Measurements from ENCODE around the gene RCAN1.
"Not testable (repeated sequence)": the region's sequence is repeated elsewhere in the genome, so short reads cannot be mapped to it uniquely, and the experiment has no call there.

The RCAN1 gene

DNA sequence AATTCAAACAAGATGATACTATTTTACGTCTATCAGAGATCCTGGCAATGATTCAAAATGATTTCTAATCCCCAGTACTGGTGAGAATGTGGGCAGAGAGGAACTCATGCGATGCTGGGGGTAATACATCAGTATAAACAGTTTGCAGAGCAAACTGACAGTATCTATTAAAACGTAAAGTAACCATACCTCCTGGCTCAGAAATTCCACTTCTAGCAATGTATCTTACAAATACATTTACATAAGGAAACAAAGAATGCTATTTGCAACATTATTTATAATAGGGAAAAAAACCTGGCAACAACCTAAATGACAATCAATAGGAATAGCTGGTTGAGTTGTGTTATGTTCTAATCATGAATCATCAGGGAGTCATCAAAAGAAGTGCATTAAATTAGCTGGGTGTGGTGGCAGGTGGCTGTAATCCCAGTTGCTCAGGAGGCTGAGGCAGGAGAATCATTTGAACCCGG, 15.9 kb downstream of the RCAN1 start:
- DNase-seq = no peak

DNA sequence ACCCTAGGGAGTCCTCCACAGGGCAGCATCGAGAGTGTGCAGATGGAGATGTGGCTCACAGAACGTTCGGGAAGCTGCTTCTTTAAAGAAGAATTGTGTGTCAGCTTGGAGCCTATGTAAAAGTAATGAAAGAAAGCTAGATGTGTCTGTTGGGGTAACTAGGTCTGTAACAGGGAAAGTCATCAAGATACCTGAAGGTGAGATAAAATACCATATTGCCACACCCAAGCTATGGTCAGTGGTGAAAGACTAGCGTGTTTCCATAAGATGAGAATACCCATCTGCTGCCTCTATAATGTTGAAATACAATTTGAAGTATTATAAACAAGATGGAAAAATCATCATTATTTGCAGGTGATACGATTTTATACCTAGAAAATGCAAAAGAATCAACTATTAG, 17.5 kb downstream of the RCAN1 start:
- DNase-seq = no peak

DNA sequence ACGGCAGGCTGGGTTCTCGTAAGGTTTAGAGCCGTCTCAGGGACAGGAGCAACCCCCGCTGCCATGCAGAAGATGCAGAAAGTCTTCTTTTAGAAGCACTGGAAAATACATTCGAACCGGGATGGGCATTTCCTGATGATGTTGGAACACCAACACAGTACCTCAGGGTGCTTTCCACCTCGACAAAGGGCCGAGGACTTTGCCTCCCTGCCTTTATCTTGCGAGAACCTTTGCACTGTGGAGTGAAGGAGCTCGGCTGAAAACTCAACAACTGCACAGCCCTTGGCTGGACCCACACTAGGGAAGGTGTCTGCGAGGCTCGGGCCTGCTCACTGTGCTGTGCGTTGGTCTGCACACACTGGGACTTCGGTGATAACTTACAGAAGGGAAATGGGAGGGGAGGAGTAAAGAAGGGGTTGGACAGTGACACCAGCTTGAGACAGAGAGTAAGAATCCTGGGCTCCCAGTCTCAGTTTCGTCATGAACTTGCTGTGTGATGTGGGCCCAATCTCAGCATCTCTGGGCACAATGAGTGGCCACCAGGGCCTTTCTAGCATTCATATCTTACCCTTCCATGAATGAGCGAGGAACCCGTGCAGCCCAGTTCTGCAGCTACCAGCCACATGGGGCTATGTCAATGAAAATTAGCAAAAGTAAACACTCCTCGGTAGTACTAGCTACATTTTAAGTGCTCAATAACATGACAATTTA, 18.2 kb downstream of the RCAN1 start:
- no peak for DNase-seq

DNA sequence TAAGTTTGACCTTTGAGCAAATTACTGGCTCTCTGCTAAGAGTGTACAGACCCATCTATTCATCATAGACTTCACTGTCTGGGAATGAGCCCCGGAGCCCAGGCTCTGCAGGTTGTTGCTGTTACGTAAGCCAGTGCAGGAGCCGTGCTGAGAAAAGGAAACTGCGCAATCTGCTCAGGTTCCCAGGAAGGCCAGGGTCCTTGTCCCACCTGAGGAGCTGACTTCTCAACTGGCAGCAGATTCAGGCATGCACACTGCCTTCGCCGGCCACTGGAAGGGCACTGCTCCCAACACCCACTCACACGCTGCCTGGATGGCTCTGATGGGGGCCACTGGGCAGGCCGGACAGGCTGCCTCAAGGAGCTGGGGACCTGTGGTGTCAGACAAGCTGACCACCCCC, 19.5 kb downstream of the RCAN1 start:
- no peak for DNase-seq

DNA sequence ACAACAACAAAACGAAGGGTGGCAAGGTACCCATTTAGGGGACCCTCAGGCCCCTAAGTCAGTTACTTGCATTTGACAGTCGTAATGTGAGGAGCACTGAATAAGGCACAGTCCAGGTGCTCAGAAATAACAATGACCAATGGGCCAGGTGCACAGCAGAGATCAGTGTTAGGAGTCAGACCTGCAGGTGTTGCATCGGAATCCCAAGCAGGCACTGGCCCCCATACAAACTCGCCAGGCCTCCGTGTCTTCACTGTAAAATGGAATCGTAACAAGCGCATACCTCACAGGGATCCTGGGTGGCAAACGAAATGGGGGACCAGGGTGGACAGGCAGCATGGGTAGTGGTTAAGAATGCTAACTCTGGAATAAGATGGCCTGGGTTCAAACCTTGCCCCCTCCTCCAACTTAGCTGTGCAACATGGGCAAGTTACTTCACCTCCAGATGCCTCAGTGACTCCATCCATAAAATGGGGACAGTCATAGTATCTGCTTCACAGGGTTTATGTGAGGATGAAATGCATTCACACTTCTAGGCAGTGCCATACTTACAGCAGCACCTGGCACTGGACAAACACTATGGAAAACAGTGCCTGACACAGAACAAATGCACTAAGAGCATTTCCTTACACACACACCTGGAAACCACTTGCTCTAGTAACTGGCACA, 20.2 kb downstream of the RCAN1 start:
- no peak for DNase-seq

DNA sequence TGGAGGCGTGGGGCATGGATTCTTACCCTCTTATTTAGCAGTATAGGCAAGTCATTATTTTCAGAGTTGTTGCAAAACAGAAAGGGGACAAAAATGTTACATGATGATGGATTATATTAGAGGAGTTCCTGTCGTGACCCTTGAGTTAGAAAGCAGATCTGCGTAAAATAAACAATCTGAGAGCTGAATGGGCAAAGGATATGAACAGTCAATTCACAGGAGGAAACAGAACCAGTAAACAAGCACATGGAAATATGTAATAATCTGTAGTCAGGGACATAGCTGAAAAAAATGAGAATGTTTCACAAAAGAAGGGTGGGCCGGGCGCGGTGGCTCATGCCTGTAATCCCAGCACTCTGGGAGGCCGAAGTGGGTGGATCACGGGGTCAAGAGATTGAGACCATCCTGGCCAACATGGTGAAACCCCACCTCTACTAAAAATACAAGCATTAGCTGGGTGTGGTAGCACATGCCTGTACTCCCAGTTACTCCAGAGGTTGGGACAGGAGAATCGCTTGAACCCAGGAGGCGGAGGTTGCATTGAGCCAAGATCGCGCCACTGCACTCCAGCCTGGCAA, 20.9 kb downstream of the RCAN1 start:
- DNase-seq = no peak

DNA sequence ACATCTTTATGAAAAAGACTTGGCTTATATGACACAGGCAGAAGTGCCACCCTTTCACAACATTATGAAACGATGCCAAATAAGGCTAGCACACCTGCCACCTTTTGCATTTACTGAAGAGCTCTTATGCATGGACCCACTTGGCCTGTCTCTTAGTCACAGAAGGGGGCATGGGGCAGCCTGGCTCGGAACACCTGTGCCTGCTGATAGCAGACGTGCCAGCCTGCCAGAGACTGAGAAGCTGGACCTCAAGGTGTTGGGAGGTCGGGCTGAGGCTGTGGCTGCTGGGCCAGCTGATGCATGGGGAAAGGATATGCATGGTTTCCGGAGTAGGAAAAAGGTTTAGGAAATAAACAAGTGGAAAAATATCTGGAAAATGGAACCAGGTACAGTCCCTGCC, 21.5 kb downstream of the RCAN1 start:
- DNase-seq = no peak

DNA sequence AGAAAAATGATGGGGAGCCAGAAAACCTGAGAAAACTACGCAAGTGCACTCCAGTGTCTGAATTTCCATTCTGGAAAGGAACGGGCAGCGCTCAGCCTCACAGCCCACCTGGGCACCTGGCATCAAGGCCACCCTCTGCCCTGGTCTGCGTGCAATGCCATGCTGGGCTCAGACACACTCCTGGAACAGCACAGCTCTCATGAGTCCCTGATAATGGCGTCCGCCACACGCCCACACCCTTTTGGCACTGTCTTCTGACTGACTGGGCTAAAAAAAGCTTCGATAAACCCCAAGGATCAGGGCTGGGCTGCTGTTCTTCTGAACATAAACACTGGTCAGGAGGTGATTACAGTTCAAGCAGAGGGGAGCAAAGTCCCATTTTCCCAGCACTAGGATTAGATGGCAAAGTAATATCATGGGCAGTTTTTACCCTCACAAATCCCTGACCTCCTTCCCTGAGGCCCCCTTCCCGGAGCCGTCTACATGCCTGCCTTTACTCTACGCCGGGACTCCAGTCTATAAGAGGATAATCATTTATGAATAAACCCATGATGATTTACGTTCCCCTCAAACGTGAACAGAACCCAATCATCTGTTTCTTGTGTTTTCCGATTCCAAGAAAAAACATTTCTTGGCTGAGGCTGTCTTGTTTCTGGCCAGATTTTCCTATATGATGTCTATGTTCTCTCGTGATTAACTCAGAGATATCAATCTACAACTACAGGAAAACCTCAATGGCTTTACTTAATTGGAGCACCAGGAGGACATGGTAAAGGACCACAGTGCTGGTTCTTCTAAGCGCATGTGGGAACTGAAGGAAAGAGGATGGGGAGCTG, 22.6 kb downstream of the RCAN1 start:
- no peak for DNase-seq

DNA sequence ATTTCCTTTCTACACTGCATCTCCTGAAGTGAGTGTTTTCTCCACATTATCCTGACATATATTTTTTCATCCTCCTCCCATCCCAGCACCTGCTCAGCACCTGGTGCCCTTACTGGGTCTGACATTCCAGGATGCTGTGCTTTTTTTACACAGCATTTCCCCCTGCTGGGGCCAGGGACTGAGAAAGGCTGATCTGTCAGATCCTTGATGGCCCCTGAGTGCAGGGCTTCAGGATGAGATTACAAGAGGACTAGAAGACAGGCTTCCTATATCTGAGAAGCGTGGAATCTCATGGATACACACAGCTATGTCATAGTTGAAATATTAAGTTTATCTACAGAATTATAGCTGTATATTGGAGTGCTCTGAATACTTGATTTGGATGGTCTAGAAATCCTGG, 24.4 kb downstream of the RCAN1 start:
- no peak for DNase-seq

DNA sequence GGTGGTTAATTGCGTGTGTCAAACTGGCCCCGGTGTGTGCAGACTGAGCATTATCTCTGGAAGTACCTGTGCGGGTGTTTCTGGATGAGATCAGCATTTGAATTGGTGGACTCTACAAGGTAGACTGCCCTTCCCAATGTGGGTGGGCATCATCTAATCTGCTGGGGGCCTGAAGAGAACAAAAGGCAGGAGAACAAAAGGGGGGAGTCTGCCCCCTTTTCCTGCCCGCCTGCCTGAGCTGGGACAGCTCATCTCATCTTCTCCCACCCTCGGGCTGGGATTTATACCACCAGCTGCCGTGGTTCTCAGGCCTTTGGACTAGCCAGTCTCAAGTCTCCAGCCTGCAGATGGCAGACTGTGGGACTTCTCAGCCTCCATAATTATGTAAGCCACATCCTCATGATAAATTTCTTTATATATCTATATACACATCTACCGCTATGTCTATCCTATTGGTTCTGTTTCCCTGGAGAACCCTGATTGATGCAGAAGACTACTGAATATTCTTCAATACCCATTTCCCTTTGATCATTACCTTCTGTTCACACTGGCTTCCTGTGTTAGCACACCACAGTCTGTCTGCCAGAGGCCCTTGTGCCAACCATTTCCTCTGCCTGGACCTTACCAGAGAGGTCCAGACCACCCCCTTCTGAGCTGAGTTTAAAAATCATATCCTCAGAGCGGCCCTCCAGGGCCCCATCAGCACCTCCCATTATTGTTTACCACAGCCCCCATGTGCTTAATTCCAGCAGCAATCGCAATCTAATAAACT, 25.2 kb downstream of the RCAN1 start:
- no peak for DNase-seq

DNA sequence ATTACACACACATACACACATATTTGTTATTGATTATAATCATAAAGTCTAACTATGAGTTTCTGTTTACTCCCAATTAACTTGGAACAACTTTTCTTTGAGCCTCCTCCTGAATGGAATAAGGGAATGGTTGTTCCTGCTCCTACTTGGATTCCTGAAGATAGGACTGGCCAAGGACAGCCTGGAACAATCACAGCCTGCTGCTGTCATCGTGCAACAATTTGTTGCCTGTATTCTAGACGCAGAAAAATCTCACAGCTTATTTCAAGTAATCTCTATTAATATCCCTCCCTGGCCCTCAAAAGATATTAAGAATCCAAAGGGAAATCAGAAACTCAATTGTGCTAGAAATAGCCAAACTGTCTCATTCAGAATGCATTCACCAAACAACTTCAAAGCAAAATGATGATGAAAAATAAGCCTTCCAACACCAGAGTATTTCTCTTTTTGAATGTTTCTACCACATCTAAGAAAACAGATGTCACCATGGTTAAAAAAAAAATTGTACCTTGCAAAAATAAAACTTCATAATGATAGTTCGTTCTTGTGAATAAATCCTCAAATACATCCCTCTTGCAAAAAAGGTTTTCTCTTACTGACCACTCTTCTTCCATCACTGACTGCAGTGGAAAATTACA, 30.9 kb downstream of the RCAN1 start:
- DNase-seq = no peak

DNA sequence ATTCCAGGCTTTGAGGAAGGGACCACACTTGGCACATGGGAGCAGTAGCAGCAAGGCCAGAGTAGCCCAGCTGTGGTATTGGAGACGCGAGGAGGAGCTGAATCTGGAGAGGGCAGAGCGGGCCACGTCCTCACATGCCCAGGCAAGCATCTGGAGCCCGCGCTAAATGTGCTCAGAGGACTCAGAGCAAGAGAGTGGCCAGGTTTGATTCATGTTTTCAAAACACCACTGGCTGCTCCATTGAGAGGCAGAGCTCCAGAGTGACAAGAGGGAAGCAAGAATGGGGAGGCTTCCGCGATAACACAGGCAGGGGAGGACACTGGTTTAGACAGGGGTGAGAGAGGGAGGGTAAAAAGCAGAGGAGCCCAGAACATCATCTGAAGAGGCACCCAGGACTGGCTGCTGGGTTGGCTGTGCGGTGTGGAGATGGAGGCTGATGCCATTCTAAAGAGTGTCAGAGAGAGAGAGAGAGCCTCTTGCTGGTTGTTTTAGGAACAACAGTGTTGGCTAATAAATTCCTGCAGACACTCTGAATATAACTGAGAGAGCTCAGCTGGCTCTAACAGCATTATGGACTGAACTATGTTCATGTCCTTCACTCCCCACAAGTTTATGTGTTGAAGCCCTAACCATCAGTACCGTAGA, 32.3 kb downstream of the RCAN1 start:
- DNase-seq = no peak

DNA sequence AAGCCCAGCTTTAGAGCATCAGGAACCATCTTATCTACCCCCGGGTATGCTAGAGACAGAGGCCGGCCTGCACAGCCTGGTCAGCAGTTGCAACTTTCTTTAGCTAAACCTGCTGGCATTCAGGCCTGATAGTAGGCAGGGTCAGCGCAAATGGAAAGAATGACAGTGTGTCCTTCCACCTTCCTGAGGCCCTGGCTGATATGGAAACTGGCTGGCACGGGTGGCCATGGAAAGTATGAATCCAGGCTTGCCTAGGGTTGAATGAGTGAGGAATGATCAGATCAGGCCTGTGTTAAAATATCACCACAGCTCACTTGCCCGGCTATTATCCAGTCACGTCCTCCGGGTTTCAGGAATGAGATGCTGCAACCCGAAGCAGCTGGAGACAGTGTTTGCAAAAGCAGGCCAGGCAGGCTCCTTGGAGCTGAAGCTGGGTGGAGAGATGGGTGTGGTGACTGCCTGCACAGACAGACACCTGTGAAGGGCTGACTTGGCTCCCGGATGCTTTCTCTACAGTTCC, 34.7 kb downstream of the RCAN1 start:
- no peak for DNase-seq

DNA sequence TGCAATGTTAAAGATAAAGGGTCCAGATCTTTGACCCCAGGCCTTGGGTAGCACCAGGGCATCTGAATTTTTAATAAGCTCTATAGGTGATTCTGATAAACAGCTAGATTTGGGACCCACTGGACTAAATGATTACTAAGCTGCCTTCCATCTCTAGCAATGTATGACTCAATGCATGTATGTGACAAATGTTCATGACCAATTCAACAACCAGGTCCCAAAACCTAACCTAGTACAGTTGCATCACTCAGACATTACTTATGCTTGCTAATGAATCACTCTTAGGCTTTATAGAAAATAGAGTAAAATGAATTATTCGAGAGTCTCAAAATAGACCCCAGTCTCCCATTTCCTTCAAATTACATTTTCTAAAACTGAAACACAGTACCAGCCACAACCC, 35.5 kb downstream of the RCAN1 start:
- DNase-seq = no peak

DNA sequence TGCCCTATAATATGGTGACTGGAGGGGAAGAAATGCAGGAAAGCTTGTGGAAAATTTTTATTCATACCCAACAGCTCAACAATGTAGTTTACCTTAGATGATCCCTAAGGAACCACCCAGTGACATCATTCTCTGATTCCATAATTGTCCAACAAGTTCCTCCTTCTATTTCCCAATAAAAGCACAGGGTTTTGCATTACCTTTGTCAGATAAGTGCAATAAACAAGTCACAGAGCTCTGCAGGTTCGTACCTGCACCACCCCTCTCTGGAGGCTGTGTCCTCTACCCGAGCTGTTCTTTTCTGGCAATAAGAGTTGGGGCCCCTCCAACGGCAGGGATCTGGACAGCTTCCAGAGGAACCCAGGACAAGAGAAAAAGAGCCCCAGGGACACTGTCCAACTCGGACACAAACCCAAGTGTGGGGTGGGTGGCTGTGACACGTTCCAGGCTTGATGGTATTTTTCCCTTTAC, 38.8 kb downstream of the RCAN1 start:
- no peak for DNase-seq

DNA sequence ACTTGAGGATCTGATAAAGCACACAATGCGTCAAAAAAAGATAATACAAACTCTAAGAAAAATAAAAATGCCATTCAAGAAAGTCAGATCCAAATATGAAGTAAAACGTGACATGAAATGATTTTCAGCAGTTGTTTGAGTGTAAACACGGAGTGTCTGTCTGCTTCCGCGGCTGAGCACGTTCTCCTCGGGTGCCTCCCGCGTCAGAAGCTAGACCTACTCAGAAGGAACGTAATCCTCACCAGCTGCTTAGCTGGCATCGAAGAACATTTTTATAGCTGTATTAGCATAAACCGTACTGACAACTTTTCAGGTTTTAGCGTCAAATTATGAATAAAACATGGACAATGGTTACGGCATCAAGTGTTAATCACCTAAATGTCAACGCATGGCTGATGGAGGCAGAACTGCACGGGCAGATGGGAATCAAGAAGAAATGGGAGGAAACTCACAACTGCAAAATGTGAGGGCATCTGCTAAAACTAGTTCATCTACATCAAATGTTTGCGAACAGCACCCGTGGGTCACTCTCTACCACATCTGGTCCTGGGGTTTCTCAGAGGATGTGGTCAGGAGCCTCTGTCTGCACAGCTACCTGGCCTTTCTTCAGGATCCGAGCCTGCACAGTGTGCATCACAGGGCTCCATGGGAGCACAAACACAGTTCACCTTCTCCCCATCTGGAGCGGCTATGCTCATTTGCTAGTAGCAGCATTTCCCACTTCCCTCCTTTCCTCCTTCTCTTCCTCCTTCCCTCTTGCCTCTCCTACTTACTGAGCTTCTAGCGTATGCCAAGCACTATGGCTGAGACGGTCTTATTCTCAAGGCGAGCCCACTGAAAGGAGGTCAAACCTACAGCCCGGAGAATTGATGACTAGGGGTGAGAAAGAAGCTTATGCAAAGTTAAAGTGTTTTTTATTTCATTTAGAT, 40.0 kb downstream of the RCAN1 start:
- DNase-seq = no peak

DNA sequence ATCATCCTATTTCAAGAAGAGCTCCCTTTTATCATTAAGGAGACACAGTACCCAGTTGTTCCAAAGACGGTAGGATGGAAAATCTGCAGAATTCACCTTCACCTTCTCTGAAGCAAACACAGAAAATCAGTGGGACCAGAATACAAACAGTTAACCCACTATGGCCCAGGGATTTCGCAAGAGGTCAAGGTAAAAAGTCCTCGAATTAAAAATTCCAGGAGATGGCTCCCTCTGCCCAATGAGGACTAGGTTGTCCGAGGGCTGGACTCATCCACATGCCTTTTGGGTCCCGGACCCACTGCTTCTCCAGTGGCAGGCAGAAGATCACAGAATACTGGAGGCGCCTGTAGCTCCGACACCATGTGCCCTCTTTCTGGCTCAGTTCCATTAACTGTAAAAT, 42.9 kb downstream of the RCAN1 start:
- DNase-seq = no peak

DNA sequence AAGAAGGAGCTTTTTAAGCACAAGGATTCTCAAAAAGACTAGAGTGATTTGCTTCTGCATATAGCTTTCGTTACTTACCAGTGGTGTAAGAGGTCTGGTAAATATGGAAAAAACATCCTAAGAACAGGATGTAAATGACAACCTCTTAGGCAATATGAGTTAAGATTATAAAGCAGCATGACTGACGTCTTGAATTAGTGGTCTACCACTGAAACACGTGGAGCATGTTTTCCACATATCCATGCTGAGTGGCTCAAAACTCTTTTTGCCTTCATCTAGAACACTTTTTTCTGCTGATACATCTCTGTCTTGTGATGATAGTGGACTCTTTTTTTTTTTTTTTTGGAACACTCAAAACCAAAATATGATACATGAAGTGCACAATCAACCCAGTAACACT, 44.6 kb downstream of the RCAN1 start:
- no peak for DNase-seq

DNA sequence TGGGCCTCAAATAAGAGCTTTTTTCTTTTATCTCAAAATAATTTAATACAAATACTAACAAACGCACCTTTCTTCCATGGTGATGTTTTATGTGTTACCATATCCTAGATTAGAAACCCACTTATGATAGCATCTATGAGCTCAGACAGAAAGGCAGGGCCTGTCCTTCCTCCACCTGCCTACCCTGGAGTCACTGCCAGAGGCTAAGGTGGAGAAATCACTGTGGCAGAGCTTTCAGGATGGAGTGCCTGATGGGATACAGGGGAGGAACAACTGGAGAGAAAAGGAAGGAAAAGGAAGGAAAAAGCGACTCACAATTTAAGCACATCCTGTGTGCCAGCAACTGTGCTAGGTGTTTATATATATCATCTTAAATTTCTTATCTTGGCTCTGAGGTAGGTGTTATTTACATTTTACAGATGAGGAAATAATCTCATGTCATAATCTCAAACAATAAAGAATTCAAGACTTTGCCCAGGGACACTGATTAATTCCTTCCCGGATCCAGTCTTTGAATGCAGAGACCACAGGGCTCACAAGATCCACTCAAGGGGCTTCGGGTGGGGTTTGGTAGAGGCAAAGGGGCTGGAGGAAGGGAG, 45.4 kb downstream of the RCAN1 start:
- DNase-seq = no peak

DNA sequence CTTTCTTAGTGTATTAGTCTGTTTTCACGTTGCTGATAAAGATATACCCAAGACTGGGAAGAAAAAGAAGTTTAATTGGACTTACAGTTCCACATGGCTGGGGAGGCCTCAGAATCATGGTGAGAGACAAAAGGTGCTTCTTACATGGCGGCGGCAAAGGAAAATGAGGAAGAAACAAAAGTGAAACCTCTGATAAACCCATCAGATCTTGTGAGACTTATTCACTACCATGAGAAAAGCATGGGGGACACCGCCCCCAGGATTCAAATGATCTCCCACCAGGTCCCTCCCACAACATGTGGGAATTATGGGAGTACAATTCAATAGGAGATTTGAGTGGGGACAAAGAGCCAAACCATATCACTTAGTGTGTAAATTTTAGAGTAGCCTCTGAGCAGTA, 46.1 kb downstream of the RCAN1 start:
- not testable (repeated sequence) for DNase-seq

Data from cortex of kidney (tissue), 1 donor.